HepG2 (cell line): Measurements from ENCODE around the gene SMIM14. TPM values are rescaled to one million over a fixed set of nuclear protein-coding genes. Genes with fewer than 3 reads are reported as not detected.

Source experiments
- EZH2 ChIP-seq: conservative IDR thresholded peaks from 2 replicates; pipeline ENCODE4 v1.6.1; 2012; ENCODE audit warnings: mild to moderate bottlenecking, low read depth, low read length, moderate library complexity
- GMEB1 ChIP-seq: sonication (generic); formaldehyde crosslinking; IDR thresholded peaks from 2 replicates; pipeline ENCODE4 v1.5.1; 2020; ENCODE audit warnings: missing genetic modification reagents, mild to moderate bottlenecking, borderline replicate concordance
- MYPOP ChIP-seq: sonication (generic); formaldehyde crosslinking; IDR thresholded peaks from 2 replicates; pipeline ENCODE4 v1.8.1; 2023; ENCODE audit warnings: mild to moderate bottlenecking, moderate library complexity, missing genetic modification reagents
- SP1 ChIP-seq, 2 experiments: fragments of 450-650 bp in 1 of 2; sonication (generic) in 1 of 2; formaldehyde crosslinking in 1 of 2; IDR thresholded peaks; 2 replicates each; pipeline versions ENCODE4 v1.4.0 to v1.6.1; 2016 to 2020; ENCODE audit warnings: missing genetic modification reagents in 1 of 2
- ZC3H4 ChIP-seq: sonication (generic); formaldehyde crosslinking; IDR thresholded peaks from 2 replicates; pipeline ENCODE4 v1.4.0; 2020; ENCODE audit warnings: missing genetic modification reagents, borderline replicate concordance
- ZHX2 ChIP-seq, 2 experiments: sonication (generic) in 1 of 2; formaldehyde crosslinking in 1 of 2; IDR thresholded peaks; 2 replicates each; pipeline versions ENCODE4 v1.6.1 to v1.9.0; 2014 to 2022; ENCODE audit warnings: antibody characterized with exemption in 1 of 2, borderline replicate concordance in 1 of 2, inconsistent platforms in 1 of 2, low read depth in 1 of 2, missing genetic modification reagents in 1 of 2
- ZMYM4 ChIP-seq: sonication (generic); formaldehyde crosslinking; IDR thresholded peaks from 2 replicates; pipeline ENCODE4 v1.8.1; 2023; ENCODE audit warnings: mild to moderate bottlenecking, missing genetic modification reagents
- ZNF136 ChIP-seq: sonication (generic); formaldehyde crosslinking; IDR thresholded peaks from 2 replicates; pipeline ENCODE4 v1.8.1; 2022; ENCODE audit warnings: low read depth, mild to moderate bottlenecking, moderate library complexity, missing genetic modification reagents
- ZNF33A ChIP-seq: sonication (generic); formaldehyde crosslinking; IDR thresholded peaks from 2 replicates; pipeline ENCODE4 v1.5.1; 2020; ENCODE audit warnings: missing genetic modification reagents, mild to moderate bottlenecking, moderate library complexity, borderline replicate concordance
- ZNF441 ChIP-seq: sonication (generic); formaldehyde crosslinking; IDR thresholded peaks from 2 replicates; pipeline ENCODE4 v1.7.0; 2021; ENCODE audit warnings: missing genetic modification reagents, borderline replicate concordance
- ZNF543 ChIP-seq: sonication (generic); formaldehyde crosslinking; IDR thresholded peaks from 2 replicates; pipeline ENCODE4 v1.4.0; 2020; ENCODE audit warnings: mild to moderate bottlenecking, missing genetic modification reagents
- polyA plus RNA-seq, 8 experiments: library from polyadenylated mRNA; depleted of rRNA in 3 of 8; stranded (reverse) in 7 of 8; unstranded in 1 of 8; fragments of >200 nt; fragmentation: Illumina TruSeq in 4 of 8; extraction: Trizol in 4 of 8; gene quantifications; 2 replicates each; pipeline versions ENCODE4 v1.2.1 to v1.2.3, GENCODE V29; 2011 to 2016; ENCODE audit warnings: low read depth in 4 of 8, missing spikeins in 1 of 8, mixed read lengths in 1 of 8; ENCODE audit not compliant: insufficient read depth in 1 of 8
- total RNA-seq, 5 experiments: library from RNA; depleted of rRNA; stranded (reverse); fragments of >200 nt; fragmentation: Illumina TruSeq; extraction: Trizol; gene quantifications; 2 replicates each; pipeline ENCODE4 v1.2.3, GENCODE V29; 2016; ENCODE audit warnings: low read depth in 1 of 5
- TF ChIP-seq, protein P1 (sequence below): IDR thresholded peaks from 2 replicates; pipeline ENCODE4 v1.6.1; 2016; ENCODE audit warnings: low read depth, control low read depth
- TF ChIP-seq, protein P2 (sequence below): sonication (generic); formaldehyde crosslinking; IDR thresholded peaks from 2 replicates; pipeline ENCODE4 v1.5.0; 2020; ENCODE audit warnings: mild to moderate bottlenecking, missing genetic modification reagents, borderline replicate concordance

The SMIM14 gene
- total and polyA plus RNA-seq, 2 of the 13 experiments (the other 11 are each of a cell fraction or from before 2014, with no cell fraction given), result 16.3 to 28.1 TPM

- TF ChIP-seq, protein P1, sequence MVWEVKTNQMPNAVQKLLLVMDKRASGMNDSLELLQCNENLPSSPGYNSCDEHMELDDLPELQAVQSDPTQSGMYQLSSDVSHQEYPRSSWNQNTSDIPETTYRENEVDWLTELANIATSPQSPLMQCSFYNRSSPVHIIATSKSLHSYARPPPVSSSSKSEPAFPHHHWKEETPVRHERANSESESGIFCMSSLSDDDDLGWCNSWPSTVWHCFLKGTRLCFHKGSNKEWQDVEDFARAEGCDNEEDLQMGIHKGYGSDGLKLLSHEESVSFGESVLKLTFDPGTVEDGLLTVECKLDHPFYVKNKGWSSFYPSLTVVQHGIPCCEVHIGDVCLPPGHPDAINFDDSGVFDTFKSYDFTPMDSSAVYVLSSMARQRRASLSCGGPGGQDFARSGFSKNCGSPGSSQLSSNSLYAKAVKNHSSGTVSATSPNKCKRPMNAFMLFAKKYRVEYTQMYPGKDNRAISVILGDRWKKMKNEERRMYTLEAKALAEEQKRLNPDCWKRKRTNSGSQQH (CRISPR knock-in tag), result no peak
- TF ChIP-seq EZH2, result no peak
- peak; percentile 51; the same call in 1 of the 2 replicates for TF ChIP-seq MYPOP (CRISPR knock-in tag)
- peak; percentile 88 for TF ChIP-seq ZMYM4 (CRISPR knock-in tag)
- TF ChIP-seq ZC3H4 (CRISPR knock-in tag), result peak; percentile 48; the same call in 1 of the 2 replicates
- TF ChIP-seq, protein P2, sequence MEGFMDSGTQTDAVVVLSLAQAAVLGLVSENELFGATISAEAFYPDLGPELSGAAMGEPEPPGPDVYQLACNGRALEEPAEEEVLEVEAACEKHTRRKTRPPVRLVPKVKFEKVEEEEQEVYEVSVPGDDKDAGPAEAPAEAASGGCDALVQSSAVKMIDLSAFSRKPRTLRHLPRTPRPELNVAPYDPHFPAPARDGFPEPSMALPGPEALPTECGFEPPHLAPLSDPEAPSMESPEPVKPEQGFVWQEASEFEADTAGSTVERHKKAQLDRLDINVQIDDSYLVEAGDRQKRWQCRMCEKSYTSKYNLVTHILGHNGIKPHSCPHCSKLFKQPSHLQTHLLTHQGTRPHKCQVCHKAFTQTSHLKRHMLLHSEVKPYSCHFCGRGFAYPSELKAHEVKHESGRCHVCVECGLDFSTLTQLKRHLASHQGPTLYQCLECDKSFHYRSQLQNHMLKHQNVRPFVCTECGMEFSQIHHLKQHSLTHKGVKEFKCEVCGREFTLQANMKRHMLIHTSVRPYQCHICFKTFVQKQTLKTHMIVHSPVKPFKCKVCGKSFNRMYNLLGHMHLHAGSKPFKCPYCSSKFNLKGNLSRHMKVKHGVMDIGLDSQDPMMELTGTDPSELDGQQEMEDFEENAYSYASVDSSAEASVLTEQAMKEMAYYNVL (CRISPR knock-in tag), result peak; percentile 94
- no peak for TF ChIP-seq ZNF136 (CRISPR knock-in tag)
- no peak for TF ChIP-seq ZNF543 (CRISPR knock-in tag)
- 0 out of 2 replicates have a peak, but pooled peaks have one; percentile 26 for TF ChIP-seq ZNF33A (CRISPR knock-in tag)
- no peak for TF ChIP-seq ZHX2 (IDR thresholded peaks at IDR 0.05; ENCODE audit: low read depth)
- TF ChIP-seq ZHX2 (CRISPR knock-in tag; IDR thresholded peaks at IDR 0.05; ENCODE audit: borderline replicate concordance), result 0 out of 2 replicates have a peak, but pooled peaks have one; percentile 60
- no peak for TF ChIP-seq ZNF441
- TF ChIP-seq SP1 (IDR thresholded peaks at IDR 0.05), result no peak
- 0 out of 2 replicates have a peak, but pooled peaks have one; percentile 30 for TF ChIP-seq SP1 (CRISPR knock-in tag; IDR thresholded peaks at IDR 0.05)
- TF ChIP-seq GMEB1, result peak; percentile 45; the same call in 1 of the 2 replicates
Measured at GRCh38 chr4:39514888-39515401, 123.7 kb downstream of the SMIM14 start (continued).
